OCI-LY7 (cell line): ENCODE data around the gene ZBTB37. TPM values are rescaled to one million over a fixed set of nuclear protein-coding genes. Genes with fewer than 3 reads are reported as not detected.

Experiments used
- BruUV-seq: library from RNA; stranded (reverse); fragments of 400-500 nt; replicated peaks from 2 replicates; lab custom pipeline; 2021; lab: Mats Ljungman, UMichigan
- CTCF ChIA-PET: fragments of 300-600 bp; sonication (Branson Sonifier 250); formaldehyde crosslinking; loops from one replicate; lab custom pipeline; 2022; ENCODE audit warnings: antibody characterized with exemption; ENCODE audit not compliant: unreplicated experiment; lab: Charles Lee
- POLR2A ChIA-PET: fragments of 300-600 bp; sonication (Branson Sonifier 250); formaldehyde crosslinking; loops from one replicate; lab custom pipeline; 2022; ENCODE audit warnings: antibody characterized with exemption; lab: Charles Lee
- DNase-seq: peaks from one replicate; pipeline ENCODE4 v3.0.0-alpha.2; 2015; ENCODE audit warnings: low spot score
- H2AFZ ChIP-seq: fragments of 200-600 bp; sonication (generic), shearing (Covaris generic); 2 replicates; pipeline ENCODE4 v1.6.1; 2014; ENCODE audit warnings: mild to moderate bottlenecking, antibody characterized with exemption, low read length, moderate library complexity
- H3K27ac ChIP-seq: fragments of 200-600 bp; sonication (generic); 2 replicates; pipeline ENCODE4 v1.5.1; 2014; ENCODE audit warnings: mixed run types, low read depth, mild to moderate bottlenecking, moderate library complexity, low read length, inconsistent platforms; ENCODE audit not compliant: poor library complexity, severe bottlenecking
- H3K36me3 ChIP-seq: fragments of 200-600 bp; sonication (generic); 2 replicates; pipeline ENCODE4 v1.6.1; 2014; ENCODE audit warnings: mild to moderate bottlenecking, antibody characterized with exemption, low read length, moderate library complexity, mixed read lengths; ENCODE audit not compliant: insufficient read depth
- H3K4me1 ChIP-seq: fragments of 200-600 bp; sonication (generic); 2 replicates; pipeline ENCODE4 v1.5.1; 2014; ENCODE audit warnings: mild to moderate bottlenecking, low read length; ENCODE audit not compliant: insufficient read depth, poor library complexity, severe bottlenecking
- H3K4me2 ChIP-seq: fragments of 200-600 bp; sonication (generic); 2 replicates; pipeline ENCODE4 v1.6.1; 2014; ENCODE audit warnings: mild to moderate bottlenecking, low read length
- H3K4me3 ChIP-seq: fragments of 200-600 bp; sonication (generic); 2 replicates; pipeline ENCODE4 v1.5.1; 2014; ENCODE audit warnings: mild to moderate bottlenecking, low read depth, low read length; ENCODE audit not compliant: poor library complexity, severe bottlenecking
- H3K79me2 ChIP-seq: fragments of 200-600 bp; sonication (generic); 2 replicates; pipeline ENCODE4 v1.6.1; 2016; ENCODE audit warnings: low read depth, mild to moderate bottlenecking, low read length, moderate library complexity, mixed read lengths; ENCODE audit not compliant: insufficient read depth
- H3K9me2 ChIP-seq: fragments of 200-600 bp; sonication (generic); 2 replicates; pipeline ENCODE4 v1.6.1; 2016; ENCODE audit warnings: mild to moderate bottlenecking, low read length, mixed read lengths; ENCODE audit not compliant: insufficient read depth
- H3K9me3 ChIP-seq: fragments of 200-600 bp; sonication (generic); 2 replicates; pipeline ENCODE4 v1.6.1; 2014; ENCODE audit warnings: mild to moderate bottlenecking, mixed run types, low read length, mixed read lengths
- H4K20me1 ChIP-seq: fragments of 200-600 bp; sonication (generic); 2 replicates; pipeline ENCODE4 v1.6.1; 2014; ENCODE audit warnings: mild to moderate bottlenecking, antibody characterized with exemption, low read length, moderate library complexity, mixed read lengths; ENCODE audit not compliant: insufficient read depth
- CTCF ChIP-seq: fragments of 200-600 bp; sonication (generic); conservative IDR thresholded peaks from 2 replicates; pipeline ENCODE4 v1.5.1; 2014; ENCODE audit warnings: mild to moderate bottlenecking, antibody characterized with exemption, low read length, moderate library complexity, mixed read lengths
- EZH2phosphoT487 ChIP-seq: fragments of 200-600 bp; sonication (generic); IDR thresholded peaks from 2 replicates; pipeline ENCODE4 v1.6.1; 2018; ENCODE audit warnings: low read depth, borderline replicate concordance, mild to moderate bottlenecking, mixed run types, antibody characterized with exemption, low read length, moderate library complexity, mixed read lengths
- intact Hi-C: fragments of 100-400 bp; cut with micrococcal nuclease; formaldehyde crosslinking; loops from one replicate; pipeline ENCODE4 v1.10.0; 2022; ENCODE audit not compliant: unreplicated experiment
- total RNA-seq, 2 experiments: library from RNA; depleted of rRNA in 1 of 2; stranded (reverse); fragments of >200 nt in 1 of 2; shearing (Covaris generic) in 1 of 2; gene quantifications; 2 replicates each; pipeline ENCODE4 v1.2.3, GENCODE V29; 2014 to 2022

The ZBTB37 gene
- total RNA-seq, 2 experiments from 2014 or later = 10.9 to 23.7 TPM

DNA sequence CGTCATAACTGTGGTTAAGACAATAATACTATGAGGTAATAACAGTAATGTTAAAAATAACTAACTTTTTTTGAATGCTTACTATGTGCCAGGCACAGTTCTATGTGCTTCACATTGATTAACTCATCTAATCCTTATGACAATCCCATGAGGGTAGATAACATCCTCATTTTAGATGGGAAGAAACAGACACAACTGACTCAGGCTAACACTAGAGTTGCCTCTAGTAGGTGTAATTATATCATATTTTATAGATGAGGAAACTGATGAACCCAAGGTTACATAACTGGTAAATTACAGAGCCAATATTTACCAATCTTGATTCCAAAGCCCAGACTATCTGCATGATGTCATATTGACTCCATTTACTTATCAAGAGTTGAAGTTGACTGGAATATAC lies 25.4 kb downstream of the ZBTB37 start:
- Histone ChIP-seq H3K4me3 (no peak overlapping the region), H3K79me2 (peaks cover 5% of the 10 kb centered on the region; the same call in 1 of the 2 replicates), H2AFZ (no peak overlapping the region), H3K27ac (no peak overlapping the region), H4K20me1 (no peaks in the 10 kb centered on the region), H3K4me1 (peaks cover 9% of the 10 kb centered on the region), H3K36me3 (peaks cover 13% of the 10 kb centered on the region), H3K4me2 (no peak overlapping the region), H3K9me3 (no peaks in the 10 kb centered on the region), H3K9me2 (no peaks in the 10 kb centered on the region)
- ChIA-PET CTCF (no interaction called here), POLR2A (interaction anchor here (0.7 kb wide), 1 partner anchor 599 kb away, joined by 3 read pairs; no protein-coding TSS in a partner anchor)
- no peak for TF ChIP-seq EZH2phosphoT487
- TF ChIP-seq CTCF = no peak
- intact Hi-C loops = no loop called here
- no peak for DNase-seq
- no TSS peak for BruUV-seq

DNA sequence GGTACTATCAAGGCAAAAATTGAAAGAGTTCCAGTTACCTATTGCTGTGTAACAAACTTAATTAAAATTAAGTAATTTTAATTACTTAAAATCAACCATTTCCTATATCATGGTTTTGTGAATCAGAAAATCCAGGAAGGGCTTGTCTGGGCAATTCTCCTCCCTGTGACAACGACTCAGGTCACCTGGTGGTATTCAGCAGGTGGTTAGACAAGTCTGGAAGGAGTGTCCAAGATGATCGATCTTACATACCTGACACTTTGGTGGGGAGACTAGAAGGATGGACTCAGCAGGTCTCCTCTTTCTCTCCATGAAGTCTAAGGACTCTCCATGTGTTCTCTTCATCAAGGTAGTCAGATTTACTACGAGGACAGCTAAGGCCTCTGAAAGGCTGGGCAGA lies 26.0 kb downstream of the ZBTB37 start:
- no peak overlapping the region for H2AFZ ChIP-seq
- POLR2A ChIA-PET = no interaction called here

More for the DNA sequence above, 26.0 kb downstream of the ZBTB37 start:
- Histone ChIP-seq H3K36me3 (peaks cover 9% of the 10 kb centered on the region), H3K4me2 (no peak overlapping the region), H3K4me1 (peaks cover 9% of the 10 kb centered on the region), H3K79me2 (peaks cover 5% of the 10 kb centered on the region; the same call in 1 of the 2 replicates), H4K20me1 (no peaks in the 10 kb centered on the region), H3K27ac (no peak overlapping the region), H3K4me3 (no peak overlapping the region), H3K9me2 (no peaks in the 10 kb centered on the region), H3K9me3 (no peaks in the 10 kb centered on the region)
- BruUV-seq = no TSS peak
- intact Hi-C loops = no loop called here
- DNase-seq = no peak
- CTCF ChIA-PET = interaction anchor here (0.9 kb wide), 1 partner anchor 11 kb away, joined by 3 read pairs; no protein-coding TSS in a partner anchor
- TF ChIP-seq EZH2phosphoT487 (no peak), CTCF (no peak)
